Type B pancreatic cell (in vitro differentiated cells): ENCODE data around the gene STK38L. TPM values are rescaled to one million over a fixed set of nuclear protein-coding genes. Genes with fewer than 3 reads are reported as not detected.

Experiments
- DNase-seq: peaks from one replicate; pipeline ENCODE4 v3.0.0; 2021; ENCODE audit warnings: mixed read lengths; ENCODE audit not compliant: unreplicated experiment; ENCODE audit errors: extremely low spot score
- H3K27ac Mint-ChIP-seq: 2 replicates; pipeline ENCODE4 v1.8.0; 2021; ENCODE audit warnings: mild to moderate bottlenecking, mixed read lengths
- H3K27me3 Mint-ChIP-seq: 2 replicates; pipeline ENCODE4 v1.8.0; 2021; ENCODE audit warnings: mixed read lengths
- H3K36me3 Mint-ChIP-seq: 2 replicates; pipeline ENCODE4 v1.8.0; 2021; ENCODE audit warnings: mixed read lengths
- H3K4me1 Mint-ChIP-seq: one replicate; pipeline ENCODE4 v1.8.0; 2021; ENCODE audit warnings: mixed read lengths; ENCODE audit not compliant: unreplicated experiment
- H3K4me3 Mint-ChIP-seq: 2 replicates; pipeline ENCODE4 v1.8.0; 2021; ENCODE audit warnings: mild to moderate bottlenecking, mixed read lengths
- H3K9me3 Mint-ChIP-seq: 2 replicates; pipeline ENCODE4 v1.8.0; 2021; ENCODE audit warnings: mixed read lengths
- total RNA-seq: library from RNA; stranded (reverse); gene quantifications from 2 replicates; pipeline ENCODE4 v1.2.1, GENCODE V29; 2021; ENCODE audit warnings: low replicate concordance
- TF ChIP-seq, protein P1 (sequence below): fragments of 200-600 bp; sonication (generic); conservative IDR thresholded peaks from 2 replicates; pipeline ENCODE4 v1.5.0; 2021; ENCODE audit warnings: antibody characterized with exemption, mild to moderate bottlenecking

The STK38L gene
- total RNA-seq, 1 donor from 2014 or later: 43.1 TPM

DNA sequence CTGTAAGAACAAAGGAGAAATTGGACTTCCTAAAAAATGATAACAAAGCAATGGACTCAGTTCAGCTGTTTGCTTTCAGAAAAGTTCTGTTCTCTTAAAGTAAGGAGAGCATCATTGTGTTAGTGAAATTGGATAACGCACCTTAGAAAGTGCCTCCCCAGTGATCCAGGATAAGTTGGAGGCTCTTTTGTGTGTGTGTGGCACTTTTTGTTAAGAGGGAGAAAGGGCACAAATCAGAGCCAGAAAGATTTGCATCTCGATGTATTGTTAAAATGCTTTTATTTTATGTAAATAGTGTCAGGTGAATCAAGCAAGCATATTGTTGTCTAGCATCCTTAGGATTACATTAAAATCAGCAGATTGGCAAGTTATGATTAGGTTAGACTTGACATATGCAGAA, 2.1 kb downstream of the STK38L start:
- Mint-ChIP-seq H3K27me3 (peaks cover 2% of the 10 kb centered on the region), H3K9me3 (peaks cover 6% of the 10 kb centered on the region), H3K4me1 (peaks cover 20% of the 10 kb centered on the region), H3K27ac (peak overlapping the region; percentile 98), H3K36me3 (peaks cover 43% of the 10 kb centered on the region), H3K4me3 (peak overlapping the region; percentile 99)
- TF ChIP-seq, protein P1, sequence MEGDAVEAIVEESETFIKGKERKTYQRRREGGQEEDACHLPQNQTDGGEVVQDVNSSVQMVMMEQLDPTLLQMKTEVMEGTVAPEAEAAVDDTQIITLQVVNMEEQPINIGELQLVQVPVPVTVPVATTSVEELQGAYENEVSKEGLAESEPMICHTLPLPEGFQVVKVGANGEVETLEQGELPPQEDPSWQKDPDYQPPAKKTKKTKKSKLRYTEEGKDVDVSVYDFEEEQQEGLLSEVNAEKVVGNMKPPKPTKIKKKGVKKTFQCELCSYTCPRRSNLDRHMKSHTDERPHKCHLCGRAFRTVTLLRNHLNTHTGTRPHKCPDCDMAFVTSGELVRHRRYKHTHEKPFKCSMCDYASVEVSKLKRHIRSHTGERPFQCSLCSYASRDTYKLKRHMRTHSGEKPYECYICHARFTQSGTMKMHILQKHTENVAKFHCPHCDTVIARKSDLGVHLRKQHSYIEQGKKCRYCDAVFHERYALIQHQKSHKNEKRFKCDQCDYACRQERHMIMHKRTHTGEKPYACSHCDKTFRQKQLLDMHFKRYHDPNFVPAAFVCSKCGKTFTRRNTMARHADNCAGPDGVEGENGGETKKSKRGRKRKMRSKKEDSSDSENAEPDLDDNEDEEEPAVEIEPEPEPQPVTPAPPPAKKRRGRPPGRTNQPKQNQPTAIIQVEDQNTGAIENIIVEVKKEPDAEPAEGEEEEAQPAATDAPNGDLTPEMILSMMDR: no peak
- no peak for DNase-seq

DNA sequence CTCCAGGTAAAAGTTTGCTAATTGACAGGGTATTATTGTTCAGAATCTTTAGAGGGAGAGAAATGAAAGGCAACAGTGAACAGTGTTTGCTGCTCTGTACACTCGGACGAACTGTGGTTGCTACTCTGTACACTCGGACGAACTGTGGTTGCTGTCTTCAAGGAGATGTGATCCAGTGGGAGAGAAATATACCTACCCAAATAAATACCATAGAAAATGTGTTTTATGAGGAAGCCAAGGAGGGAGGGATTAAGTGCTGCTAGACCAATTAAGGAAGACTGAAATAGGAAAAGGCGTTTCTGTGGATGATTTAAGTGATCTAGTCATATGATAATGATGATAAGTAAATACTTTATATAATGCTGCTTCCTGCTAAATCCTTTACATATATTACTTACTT, 2.7 kb downstream of the STK38L start:
- peaks cover 20% of the 10 kb centered on the region for H3K4me1 Mint-ChIP-seq
- DNase-seq: no peak
- H3K4me3 Mint-ChIP-seq: peak overlapping the region; percentile 72
- H3K27ac Mint-ChIP-seq: peak overlapping the region; percentile 67
- TF ChIP-seq, protein P1: no peak
- H3K27me3 Mint-ChIP-seq: peaks cover 2% of the 10 kb centered on the region
- H3K36me3 Mint-ChIP-seq: peaks cover 43% of the 10 kb centered on the region
- H3K9me3 Mint-ChIP-seq: peaks cover 6% of the 10 kb centered on the region

DNA sequence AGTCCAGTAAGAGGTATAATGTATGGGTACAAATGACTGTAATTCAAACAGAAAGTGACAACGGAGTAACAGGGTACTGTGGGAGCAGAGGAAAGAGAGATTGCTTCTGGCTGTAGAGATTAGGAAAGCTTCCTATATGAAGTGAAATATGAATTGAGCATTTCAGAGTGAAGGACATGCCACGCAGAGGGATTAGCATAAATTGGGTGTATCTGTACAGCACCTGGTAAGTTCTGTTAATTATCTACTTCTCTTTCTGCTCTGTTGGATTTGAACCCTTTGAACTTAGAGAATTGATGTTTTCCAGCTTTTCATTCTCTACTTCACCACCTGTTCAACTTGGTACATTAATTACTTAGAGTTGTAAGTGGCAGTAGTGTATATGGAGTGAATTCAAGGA, 8.8 kb downstream of the STK38L start:
- TF ChIP-seq, protein P1: no peak
- no peak overlapping the region for H3K4me3 Mint-ChIP-seq
- no peak overlapping the region for H3K27ac Mint-ChIP-seq
- H3K4me1 Mint-ChIP-seq: peaks cover 6% of the 10 kb centered on the region
- peaks cover 6% of the 10 kb centered on the region for H3K9me3 Mint-ChIP-seq
- H3K27me3 Mint-ChIP-seq: no peaks in the 10 kb centered on the region
- H3K36me3 Mint-ChIP-seq: peaks cover 57% of the 10 kb centered on the region
- no peak for DNase-seq

- TF ChIP-seq, protein P1: no peak
- no peak for DNase-seq
- H3K9me3 Mint-ChIP-seq: peaks cover 6% of the 10 kb centered on the region
- no peak overlapping the region for H3K27ac Mint-ChIP-seq
- H3K27me3 Mint-ChIP-seq: no peaks in the 10 kb centered on the region
- no peak overlapping the region for H3K4me3 Mint-ChIP-seq
- H3K4me1 Mint-ChIP-seq: peaks cover 2% of the 10 kb centered on the region
- H3K36me3 Mint-ChIP-seq: peaks cover 52% of the 10 kb centered on the region
Observed at GRCh38 chr12:27253347-27253746, 9.3 kb downstream of the STK38L start.

GRCh38 chr12:27255806-27256205, 11.7 kb downstream of the STK38L start:
- Mint-ChIP-seq H3K9me3 (peaks cover 6% of the 10 kb centered on the region), H3K27ac (no peak overlapping the region), H3K36me3 (peaks cover 55% of the 10 kb centered on the region), H3K27me3 (no peaks in the 10 kb centered on the region), H3K4me3 (no peak overlapping the region), H3K4me1 (no peaks in the 10 kb centered on the region)
- DNase-seq: no peak
- TF ChIP-seq, protein P1: no peak
